Measurements from ENCODE around the gene SERPINA3.

GRCh38 chr14:94597788-94598187, 14.4 kb upstream of the SERPINA3 start:
- TF ChIP-seq POLR2A (IDR thresholded peaks at IDR 0.05) (no peak), CTCF (IDR thresholded peaks at IDR 0.05) (no peak)
